ENCODE data around the gene SLC25A4. TPM values are rescaled to one million over a fixed set of nuclear protein-coding genes. Genes with fewer than 3 reads are reported as not detected.

The SLC25A4 gene
- total and polyA plus RNA-seq, 2 of the 13 experiments (the other 11 are each of a cell fraction or from before 2014, with no cell fraction given), result 30.3 to 42.1 TPM

- no peak for TF ChIP-seq KIAA2018 (CRISPR knock-in tag; IDR thresholded peaks at IDR 0.05; ENCODE audit: borderline replicate concordance)
- no peak for TF ChIP-seq JUN (CRISPR knock-in tag; IDR thresholded peaks at IDR 0.05)
- TF ChIP-seq SMC3 (IDR thresholded peaks at IDR 0.05; ENCODE audit: low read length), result no peak
- TF ChIP-seq ZNF609 (CRISPR knock-in tag; IDR thresholded peaks at IDR 0.05; ENCODE audit: borderline replicate concordance), result no peak
- no peak for TF ChIP-seq PCBP2 (optimal IDR thresholded peaks at IDR 0.05; ENCODE audit: low read depth, low read length, poor library complexity, severe bottlenecking)
- TF ChIP-seq KMT2B (CRISPR knock-in tag; IDR thresholded peaks at IDR 0.05), result peak; percentile 65
- peak; percentile 79 for TF ChIP-seq MED1 (CRISPR knock-in tag; IDR thresholded peaks at IDR 0.05)
- TF ChIP-seq SP140L (CRISPR knock-in tag; IDR thresholded peaks at IDR 0.05; ENCODE audit: borderline replicate concordance), result peak; percentile 63; the same call in 1 of the 2 replicates
- peak; percentile 69 for TF ChIP-seq YEATS4 (CRISPR knock-in tag; IDR thresholded peaks at IDR 0.05; ENCODE audit: borderline replicate concordance)
- no peak for TF ChIP-seq ZFP1 (CRISPR knock-in tag; IDR thresholded peaks at IDR 0.05)
- TF ChIP-seq CEBPB (IDR thresholded peaks at IDR 0.05; ENCODE audit: borderline replicate concordance, low read depth, low read length), result no peak
- TF ChIP-seq PAXIP1 (CRISPR knock-in tag; conservative IDR thresholded peaks at IDR 0.05), result peak; percentile 53
Observed at GRCh38 chr4:185142912-185143600, at the start of gene SLC25A4 (continued).
